ENCODE measurements around the gene NLK.
"Not testable (repeated sequence)": the region's sequence is repeated elsewhere in the genome, so short reads cannot be mapped to it uniquely, and the experiment has no call there.

DNA sequence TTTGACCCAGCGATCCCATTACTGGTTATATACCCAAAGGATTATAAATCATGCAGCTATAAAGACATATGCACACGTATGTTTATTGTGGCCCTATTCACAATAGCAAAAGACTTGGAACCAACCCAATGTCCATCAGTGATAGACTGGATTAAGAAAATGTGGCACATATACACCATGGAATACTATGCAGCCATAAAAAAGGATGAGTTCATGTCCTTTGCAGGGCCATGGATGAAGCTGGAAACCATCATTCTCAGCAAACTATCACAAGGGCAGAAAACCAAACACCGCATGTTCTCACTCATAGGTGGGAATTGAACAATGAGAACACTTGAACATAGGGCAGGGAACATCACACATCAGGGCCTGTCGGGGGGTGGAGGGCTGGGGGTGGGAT is 112.9 kb downstream of the NLK start:
- TF ChIP-seq, protein P1, sequence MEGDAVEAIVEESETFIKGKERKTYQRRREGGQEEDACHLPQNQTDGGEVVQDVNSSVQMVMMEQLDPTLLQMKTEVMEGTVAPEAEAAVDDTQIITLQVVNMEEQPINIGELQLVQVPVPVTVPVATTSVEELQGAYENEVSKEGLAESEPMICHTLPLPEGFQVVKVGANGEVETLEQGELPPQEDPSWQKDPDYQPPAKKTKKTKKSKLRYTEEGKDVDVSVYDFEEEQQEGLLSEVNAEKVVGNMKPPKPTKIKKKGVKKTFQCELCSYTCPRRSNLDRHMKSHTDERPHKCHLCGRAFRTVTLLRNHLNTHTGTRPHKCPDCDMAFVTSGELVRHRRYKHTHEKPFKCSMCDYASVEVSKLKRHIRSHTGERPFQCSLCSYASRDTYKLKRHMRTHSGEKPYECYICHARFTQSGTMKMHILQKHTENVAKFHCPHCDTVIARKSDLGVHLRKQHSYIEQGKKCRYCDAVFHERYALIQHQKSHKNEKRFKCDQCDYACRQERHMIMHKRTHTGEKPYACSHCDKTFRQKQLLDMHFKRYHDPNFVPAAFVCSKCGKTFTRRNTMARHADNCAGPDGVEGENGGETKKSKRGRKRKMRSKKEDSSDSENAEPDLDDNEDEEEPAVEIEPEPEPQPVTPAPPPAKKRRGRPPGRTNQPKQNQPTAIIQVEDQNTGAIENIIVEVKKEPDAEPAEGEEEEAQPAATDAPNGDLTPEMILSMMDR (IDR thresholded peaks at IDR 0.05; ENCODE audit: insufficient read depth, low read length, poor library complexity, severe bottlenecking), result not testable (repeated sequence)
- not testable (repeated sequence) for TF ChIP-seq EZH2phosphoT487 (conservative IDR thresholded peaks at IDR 0.05; ENCODE audit: low read length)

Measured in SU-DHL-6 (cell line).